ENCODE results near the gene ZNF423. TPM values are rescaled to one million over a fixed set of nuclear protein-coding genes. Genes with fewer than 3 reads are reported as not detected.

ZNF423 gene
- total and polyA plus RNA-seq, 7 donors = 0.69 to 19.7 (median 3.6) TPM

- no peak for TF ChIP-seq POLR2AphosphoS5 (IDR thresholded peaks at IDR 0.05)
- no peak for TF ChIP-seq EP300 (IDR thresholded peaks at IDR 0.05)
- no peak for TF ChIP-seq POLR2A (IDR thresholded peaks at IDR 0.05)
- TF ChIP-seq CTCF (IDR thresholded peaks at IDR 0.05) = no peak
- no peak overlapping the region for H3K4me3 ChIP-seq
- no peak for DNase-seq
- WGBS, 2 donors = 91 to 95% methylated on average over 16 of the region's 16 CpGs
- no peaks in the 10 kb centered on the region for H3K27me3 ChIP-seq
- intact Hi-C loops (cut with DNase I) = loop anchor here (2.0 to 5.0 kb wide), 5 partner anchors 104 to 429 kb away; partner anchors contain the start of gene ZNF423
- H3K27ac ChIP-seq = no peak overlapping the region
- peaks cover 0 to 11% (median 8%) of the 10 kb centered on the region in 4 donors for H3K4me1 ChIP-seq
- H3K36me3 ChIP-seq = no peaks in the 10 kb centered on the region
- no peaks in the 10 kb centered on the region for H3K9me3 ChIP-seq
Measured at GRCh38 chr16:49492896-49493626, 362.9 kb downstream of the ZNF423 start.

GRCh38 chr16:49491771-49492761 is 363.8 kb downstream of the ZNF423 start:
- peak; percentile 77 for DNase-seq
- no peaks in the 10 kb centered on the region for H3K36me3 ChIP-seq
- H3K27ac ChIP-seq = no peak overlapping the region
- peaks cover 0 to 11% (median 8%) of the 10 kb centered on the region in 4 donors for H3K4me1 ChIP-seq
- H3K4me3 ChIP-seq = peak overlapping the region in 3 of 4 donors; percentile 29 to 42 (median 39)
- WGBS, 2 donors = 37 to 44% methylated on average over 62 of the region's 62 CpGs
- no peaks in the 10 kb centered on the region for H3K27me3 ChIP-seq
- no peaks in the 10 kb centered on the region for H3K9me3 ChIP-seq
- no peak for TF ChIP-seq POLR2A (IDR thresholded peaks at IDR 0.05)
- no peak for TF ChIP-seq POLR2AphosphoS5 (IDR thresholded peaks at IDR 0.05)
- no peak for TF ChIP-seq EP300 (IDR thresholded peaks at IDR 0.05)
- TF ChIP-seq CTCF (IDR thresholded peaks at IDR 0.05) = peak; percentile 59 to 98 (median 76)
- intact Hi-C loops (cut with DNase I) = loop anchor here (2.0 to 5.0 kb wide), 5 partner anchors 105 to 430 kb away; partner anchors contain the start of gene ZNF423

- WGBS, 2 donors = 90 to 92% methylated on average over 20 of the region's 20 CpGs
- TF ChIP-seq EP300 (IDR thresholded peaks at IDR 0.05) = no peak
- TF ChIP-seq POLR2A (IDR thresholded peaks at IDR 0.05) = no peak
- no peak for TF ChIP-seq CTCF (IDR thresholded peaks at IDR 0.05)
- no peak for TF ChIP-seq POLR2AphosphoS5 (IDR thresholded peaks at IDR 0.05)
- no peak overlapping the region for H3K4me3 ChIP-seq
- intact Hi-C loops (cut with DNase I) = loop anchor here (5.0 kb wide), 4 partner anchors 106 to 431 kb away; partner anchors contain the start of gene ZNF423
- H3K9me3 ChIP-seq = no peaks in the 10 kb centered on the region
- peaks cover 0 to 11% (median 8%) of the 10 kb centered on the region in 4 donors for H3K4me1 ChIP-seq
- no peaks in the 10 kb centered on the region for H3K36me3 ChIP-seq
- H3K27ac ChIP-seq = no peak overlapping the region
- H3K27me3 ChIP-seq = no peaks in the 10 kb centered on the region
- DNase-seq = peak; percentile 55
Measured at GRCh38 chr16:49491106-49491670, 364.7 kb downstream of the ZNF423 start.

- H3K36me3 ChIP-seq = no peaks in the 10 kb centered on the region
- no peaks in the 10 kb centered on the region for H3K27me3 ChIP-seq
- WGBS, 2 donors = 89 to 90% methylated on average over 8 of the region's 8 CpGs
- no peaks in the 10 kb centered on the region for H3K9me3 ChIP-seq
- no peak overlapping the region for H3K27ac ChIP-seq
- peak; percentile 47 for DNase-seq
- TF ChIP-seq POLR2A (IDR thresholded peaks at IDR 0.05) (no peak), EP300 (IDR thresholded peaks at IDR 0.05) (no peak), POLR2AphosphoS5 (IDR thresholded peaks at IDR 0.05) (no peak), CTCF (IDR thresholded peaks at IDR 0.05) (no peak)
- intact Hi-C loops (cut with DNase I) = loop anchor here (5.0 kb wide), 4 partner anchors 107 to 432 kb away; partner anchors contain the start of gene ZNF423
- no peak overlapping the region for H3K4me3 ChIP-seq
- H3K4me1 ChIP-seq = peaks cover 0 to 11% (median 8%) of the 10 kb centered on the region in 4 donors
Measured at GRCh38 chr16:49490321-49490705, 365.6 kb downstream of the ZNF423 start.
